Caco-2 (cell line): ENCODE results near the gene ADGRB3. TPM values are rescaled to one million over a fixed set of nuclear protein-coding genes. Genes with fewer than 3 reads are reported as not detected.
A peak's percentile ranks its signal among the peaks of the same experiment; 100 is the strongest.

ENCODE experiments used
- BruUV-seq: library from RNA; stranded (reverse); fragments of 400-500 nt; replicated peaks from 2 replicates; lab custom pipeline; 2021; lab: Mats Ljungman, UMichigan
- CTCF ChIA-PET: fragments of 300-600 bp; sonication (Branson Sonifier 250); formaldehyde crosslinking; loops from one replicate; lab custom pipeline; 2022; ENCODE audit warnings: antibody characterized with exemption; lab: Charles Lee
- POLR2A ChIA-PET: fragments of 300-600 bp; sonication (Branson Sonifier 250); formaldehyde crosslinking; loops from one replicate; lab custom pipeline; 2022; ENCODE audit warnings: antibody characterized with exemption; lab: Charles Lee
- DNase-seq, 2 experiments: peaks; one replicate each; pipeline versions ENCODE4 v3.0.0 to v3.0.0-alpha.2; 2020 to 2022
- H3K27me3 ChIP-seq: replicated peaks from 2 replicates; pipeline ENCODE4 v1.6.0; 2011; ENCODE audit warnings: low read length; ENCODE audit not compliant: control insufficient read depth, insufficient read depth
- H3K36me3 ChIP-seq: 2 replicates; pipeline ENCODE4 v1.5.1; 2011; ENCODE audit warnings: low read length; ENCODE audit not compliant: control insufficient read depth, insufficient read depth
- H3K4me1 ChIP-seq: fragments of 250-450 bp; sonication (Bioruptor Pico); 2 replicates; pipeline ENCODE4 v1.5.1; 2020; ENCODE audit warnings: mild to moderate bottlenecking
- H3K4me3 ChIP-seq: 2 replicates; pipeline ENCODE4 v1.5.1; 2011; ENCODE audit warnings: low read depth, mild to moderate bottlenecking, control low read depth, low read length
- H3K9me3 ChIP-seq: fragments of 250-450 bp; sonication (Bioruptor Pico); 2 replicates; pipeline ENCODE4 v1.5.1; 2020; ENCODE audit warnings: mild to moderate bottlenecking, moderate library complexity
- H3K27ac Mint-ChIP-seq: one replicate; pipeline ENCODE4 v1.8.0; 2022; ENCODE audit warnings: mixed read lengths; ENCODE audit not compliant: unreplicated experiment
- H3K27me3 Mint-ChIP-seq: one replicate; pipeline ENCODE4 v1.8.0; 2022; ENCODE audit warnings: mixed read lengths; ENCODE audit not compliant: insufficient read depth, unreplicated experiment
- H3K36me3 Mint-ChIP-seq: one replicate; pipeline ENCODE4 v1.8.0; 2022; ENCODE audit warnings: mild to moderate bottlenecking, mixed read lengths; ENCODE audit not compliant: insufficient read depth, unreplicated experiment
- H3K4me1 Mint-ChIP-seq: one replicate; pipeline ENCODE4 v1.8.0; 2022; ENCODE audit warnings: low read depth, mixed read lengths; ENCODE audit not compliant: unreplicated experiment
- H3K4me3 Mint-ChIP-seq: one replicate; pipeline ENCODE4 v1.8.0; 2022; ENCODE audit warnings: mild to moderate bottlenecking, moderate library complexity, mixed read lengths; ENCODE audit not compliant: unreplicated experiment
- H3K9me3 Mint-ChIP-seq: one replicate; pipeline ENCODE4 v1.8.0; 2022; ENCODE audit warnings: mixed read lengths; ENCODE audit not compliant: unreplicated experiment
- intact Hi-C: fragments of 100-400 bp; cut with micrococcal nuclease; formaldehyde crosslinking; loops from one replicate; pipeline ENCODE4 v1.10.0; 2022; ENCODE audit not compliant: unreplicated experiment
- total RNA-seq: library from RNA; stranded (reverse); gene quantifications from 2 replicates; pipeline ENCODE4 v1.2.3, GENCODE V29; 2022
- TF ChIP-seq, protein P1 (sequence below), 2 experiments: fragments of 200-600 bp in 1 of 2; IDR thresholded peaks; 1 replicate in 1 of 2; 2 replicates in 1 of 2; pipeline versions ENCODE4 v1.5.1 to v1.8.0; 2011 to 2022; ENCODE audit warnings: antibody characterized with exemption in 1 of 2, control low read depth in 1 of 2, inconsistent platforms in 1 of 2, low read depth in 1 of 2, low read length in 1 of 2, mild to moderate bottlenecking in 1 of 2, moderate library complexity in 1 of 2; ENCODE audit not compliant: insufficient read depth in 1 of 2, severe bottlenecking in 1 of 2, unreplicated experiment in 1 of 2

ADGRB3 gene
- total RNA-seq, 1 experiment from 2014 or later: 0.18 TPM

DNA sequence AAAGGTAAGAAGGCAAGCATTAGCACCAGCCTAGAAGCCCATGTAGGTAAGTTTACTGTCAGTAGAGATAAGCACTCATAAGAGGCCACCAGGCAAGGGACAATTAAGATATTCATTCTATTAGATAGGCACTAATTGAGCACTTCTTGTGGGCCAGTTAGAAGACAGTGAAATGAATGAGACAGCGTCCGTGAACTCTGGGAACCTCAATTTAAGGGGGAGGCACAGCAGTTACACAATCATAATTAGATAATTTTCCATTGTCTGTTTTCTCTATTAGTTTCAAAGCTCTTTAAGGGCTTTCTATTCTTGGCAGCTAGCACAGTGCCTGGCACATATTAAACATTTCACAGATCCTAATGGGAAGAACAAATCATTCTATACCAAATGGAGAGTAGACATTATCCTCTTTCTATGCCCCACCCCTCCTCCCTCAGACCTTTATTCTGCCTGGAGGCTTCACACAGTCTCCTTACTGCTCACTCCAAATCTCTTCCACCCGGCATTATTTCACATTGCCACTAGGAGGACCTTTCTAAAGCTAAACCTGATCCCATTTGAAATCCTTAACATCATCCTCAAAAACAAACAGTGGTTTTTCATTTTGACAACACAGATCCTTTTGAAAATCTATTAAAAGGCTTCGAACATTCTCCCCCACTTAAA lies 529.6 kb downstream of the ADGRB3 start:
- DNase-seq: peak in 1 of 2 experiments; percentile 6
- Histone ChIP-seq H3K27me3 (no peaks in the 10 kb centered on the region), H3K36me3 (no peaks in the 10 kb centered on the region), H3K4me1 (no peaks in the 10 kb centered on the region), H3K9me3 (no peaks in the 10 kb centered on the region), H3K4me3 (no peak overlapping the region)
- Mint-ChIP-seq H3K4me3 (no peak overlapping the region), H3K27me3 (no peaks in the 10 kb centered on the region), H3K4me1 (peaks cover 6% of the 10 kb centered on the region), H3K9me3 (no peaks in the 10 kb centered on the region), H3K27ac (no peak overlapping the region), H3K36me3 (no peaks in the 10 kb centered on the region)
- ChIA-PET CTCF (no interaction called here), POLR2A (no interaction called here)
- no TSS peak for BruUV-seq
- intact Hi-C loops: no loop called here
- TF ChIP-seq, protein P1, sequence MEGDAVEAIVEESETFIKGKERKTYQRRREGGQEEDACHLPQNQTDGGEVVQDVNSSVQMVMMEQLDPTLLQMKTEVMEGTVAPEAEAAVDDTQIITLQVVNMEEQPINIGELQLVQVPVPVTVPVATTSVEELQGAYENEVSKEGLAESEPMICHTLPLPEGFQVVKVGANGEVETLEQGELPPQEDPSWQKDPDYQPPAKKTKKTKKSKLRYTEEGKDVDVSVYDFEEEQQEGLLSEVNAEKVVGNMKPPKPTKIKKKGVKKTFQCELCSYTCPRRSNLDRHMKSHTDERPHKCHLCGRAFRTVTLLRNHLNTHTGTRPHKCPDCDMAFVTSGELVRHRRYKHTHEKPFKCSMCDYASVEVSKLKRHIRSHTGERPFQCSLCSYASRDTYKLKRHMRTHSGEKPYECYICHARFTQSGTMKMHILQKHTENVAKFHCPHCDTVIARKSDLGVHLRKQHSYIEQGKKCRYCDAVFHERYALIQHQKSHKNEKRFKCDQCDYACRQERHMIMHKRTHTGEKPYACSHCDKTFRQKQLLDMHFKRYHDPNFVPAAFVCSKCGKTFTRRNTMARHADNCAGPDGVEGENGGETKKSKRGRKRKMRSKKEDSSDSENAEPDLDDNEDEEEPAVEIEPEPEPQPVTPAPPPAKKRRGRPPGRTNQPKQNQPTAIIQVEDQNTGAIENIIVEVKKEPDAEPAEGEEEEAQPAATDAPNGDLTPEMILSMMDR (IDR thresholded peaks at IDR 0.05; ENCODE audit: insufficient read depth in 1 of 2, low read depth in 1 of 2, low read length in 1 of 2, severe bottlenecking in 1 of 2, unreplicated experiment in 1 of 2): peak; percentile 27 to 37

DNA sequence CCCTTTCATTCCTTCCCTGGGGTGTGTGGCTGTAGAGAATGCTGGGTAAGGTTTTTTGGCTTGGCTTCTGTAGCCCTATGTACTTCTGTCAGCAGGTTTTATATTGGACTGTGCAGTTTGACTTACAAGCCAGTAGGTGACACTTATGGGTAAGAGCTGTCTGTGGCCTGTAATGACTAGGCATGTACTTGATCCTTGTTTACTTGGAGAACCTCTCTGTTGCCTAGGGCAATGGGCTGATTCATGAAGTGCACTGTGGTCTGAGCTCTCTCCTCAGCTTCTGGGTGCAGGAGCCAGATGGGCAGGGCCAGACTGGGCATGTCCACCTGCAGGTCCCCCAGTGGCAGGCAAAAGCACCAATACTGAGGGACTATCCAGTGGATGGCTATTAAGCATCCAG lies 544.6 kb downstream of the ADGRB3 start:
- Mint-ChIP-seq H3K36me3 (no peaks in the 10 kb centered on the region), H3K4me1 (no peaks in the 10 kb centered on the region), H3K4me3 (no peak overlapping the region), H3K27me3 (no peaks in the 10 kb centered on the region), H3K27ac (no peak overlapping the region), H3K9me3 (no peaks in the 10 kb centered on the region)
- peak in 1 of 2 experiments; percentile 5 for DNase-seq
- no peak overlapping the region for H3K4me3 ChIP-seq
- ChIA-PET CTCF (no interaction called here), POLR2A (no interaction called here)
- no peaks in the 10 kb centered on the region for H3K36me3 ChIP-seq
- TF ChIP-seq, protein P1 (IDR thresholded peaks at IDR 0.05; ENCODE audit: insufficient read depth in 1 of 2, low read depth in 1 of 2, low read length in 1 of 2, severe bottlenecking in 1 of 2, unreplicated experiment in 1 of 2): no peak
- H3K9me3 ChIP-seq: no peaks in the 10 kb centered on the region
- intact Hi-C loops: loop anchor here (10.0 kb wide), 1 partner anchor 925 kb away; no protein-coding TSS in a partner anchor
- H3K4me1 ChIP-seq: 0 out of 2 replicates have a peak, but pooled peaks cover 4% of the 10 kb centered on the region
- no TSS peak for BruUV-seq
- H3K27me3 ChIP-seq: no peaks in the 10 kb centered on the region

DNA sequence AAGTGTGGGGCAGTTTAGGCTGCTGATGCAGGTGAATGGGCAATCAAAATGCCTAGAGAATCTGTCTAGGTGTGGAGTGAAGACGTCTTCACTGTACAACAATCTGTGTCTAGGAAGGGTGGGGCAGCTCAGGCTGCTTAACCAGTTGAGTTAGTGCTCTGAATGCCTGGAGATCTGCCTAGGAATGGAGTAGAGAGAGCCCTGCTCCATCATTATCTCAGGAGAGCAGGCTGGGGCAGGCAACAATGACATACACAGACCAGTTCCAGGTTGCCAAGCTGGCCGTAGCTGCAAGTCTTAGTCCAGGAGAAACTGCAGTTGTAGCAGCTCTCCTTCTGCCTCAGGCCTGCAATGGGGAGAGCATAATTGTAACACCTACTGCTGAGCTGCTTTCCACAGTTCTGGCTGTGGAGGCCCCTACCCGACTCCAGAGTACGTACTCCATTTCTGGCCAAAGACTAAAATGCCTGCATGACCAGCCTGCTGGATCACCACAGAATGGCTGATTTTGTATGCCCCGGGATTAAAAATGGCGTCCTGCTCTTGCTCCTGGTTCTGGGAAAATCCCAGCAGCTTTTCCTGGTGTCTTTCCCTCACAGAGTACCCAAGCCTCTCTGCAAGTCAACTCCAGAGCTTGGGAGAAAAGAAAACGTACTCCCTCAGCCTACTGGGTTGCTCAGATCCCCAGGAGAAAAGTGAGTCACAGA lies 545.4 kb downstream of the ADGRB3 start:
- 0 out of 2 replicates have a peak, but pooled peaks cover 4% of the 10 kb centered on the region for H3K4me1 ChIP-seq
- ChIA-PET CTCF (no interaction called here), POLR2A (no interaction called here)
- TF ChIP-seq, protein P1 (IDR thresholded peaks at IDR 0.05; ENCODE audit: insufficient read depth in 1 of 2, low read depth in 1 of 2, low read length in 1 of 2, severe bottlenecking in 1 of 2, unreplicated experiment in 1 of 2): no peak
- intact Hi-C loops: no loop called here
- no peak overlapping the region for H3K4me3 Mint-ChIP-seq
- no peak overlapping the region for H3K4me3 ChIP-seq
- DNase-seq: no peak
- no peaks in the 10 kb centered on the region for H3K9me3 ChIP-seq
- no peak overlapping the region for H3K27ac Mint-ChIP-seq
- H3K4me1 Mint-ChIP-seq: no peaks in the 10 kb centered on the region
- H3K27me3 Mint-ChIP-seq: no peaks in the 10 kb centered on the region
- no peaks in the 10 kb centered on the region for H3K36me3 ChIP-seq
- no peaks in the 10 kb centered on the region for H3K27me3 ChIP-seq
- no peaks in the 10 kb centered on the region for H3K36me3 Mint-ChIP-seq
- no TSS peak for BruUV-seq
- H3K9me3 Mint-ChIP-seq: no peaks in the 10 kb centered on the region
